IMR-90 (cell line): Measurements from ENCODE around the gene PDS5A. TPM values are rescaled to one million over a fixed set of nuclear protein-coding genes. Genes with fewer than 3 reads are reported as not detected.

ENCODE experiments used
- ATAC-seq: fragments of 200-7000 bp; cut with Tn5 transposase; 2 replicates; pipeline ENCODE4 v1.9.1; 2020; ENCODE audit warnings: low read depth, mild to moderate bottlenecking, moderate library complexity
- BruUV-seq: library from RNA; stranded (reverse); fragments of 400-500 nt; replicated peaks from 2 replicates; lab custom pipeline; 2021; lab: Mats Ljungman, UMichigan
- CTCF ChIA-PET: fragments of 300-600 bp; formaldehyde crosslinking; extraction: SDS; loops from one replicate; lab custom pipeline; 2021; ENCODE audit warnings: antibody characterized with exemption; lab: Yijun Ruan, JAX
- POLR2A ChIA-PET: fragments of 300-600 bp; sonication (Branson Sonifier 250); formaldehyde crosslinking; loops from one replicate; lab custom pipeline; 2022; ENCODE audit warnings: antibody characterized with exemption; ENCODE audit not compliant: unreplicated experiment; lab: Charles Lee
- DNase-seq: peaks from one replicate; pipeline ENCODE4 v3.0.0; 2013
- H2AFZ ChIP-seq: replicated peaks from 2 replicates; pipeline ENCODE3; 2013; ENCODE audit warnings: low read length, mild to moderate bottlenecking; ENCODE audit not compliant: poor library complexity
- H2AK5ac ChIP-seq: 2 replicates; pipeline ENCODE4 v1.6.1; 2013; ENCODE audit warnings: low read depth, low read length, inconsistent platforms
- H2AK9ac ChIP-seq: replicated peaks from 2 replicates; pipeline ENCODE3; 2013; ENCODE audit warnings: mild to moderate bottlenecking, low read depth, low read length, moderate library complexity; ENCODE audit not compliant: poor library complexity
- H2BK120ac ChIP-seq: 2 replicates; pipeline ENCODE4 v1.6.1; 2013; ENCODE audit warnings: low read depth, low read length, inconsistent platforms
- H2BK15ac ChIP-seq: 3 replicates; pipeline ENCODE4 v1.6.1; 2013; ENCODE audit warnings: low read depth, low read length, inconsistent platforms
- H2BK20ac ChIP-seq: 2 replicates; pipeline ENCODE4 v1.6.1; 2013; ENCODE audit warnings: low read depth, mild to moderate bottlenecking, inconsistent platforms, low read length, moderate library complexity
- H2BK5ac ChIP-seq: 2 replicates; pipeline ENCODE4 v1.6.1; 2013; ENCODE audit warnings: mild to moderate bottlenecking, low read depth, low read length, inconsistent platforms; ENCODE audit not compliant: poor library complexity, severe bottlenecking
- H3K14ac ChIP-seq: replicated peaks from 2 replicates; pipeline ENCODE4 v1.6.1; 2013; ENCODE audit warnings: low read depth, low read length, inconsistent platforms
- H3K18ac ChIP-seq: 2 replicates; pipeline ENCODE4 v1.6.1; 2013; ENCODE audit warnings: low read depth, low read length, control low read depth
- H3K23ac ChIP-seq: 2 replicates; pipeline ENCODE4 v1.6.1; 2013; ENCODE audit warnings: low read depth, low read length, inconsistent platforms
- H3K27ac ChIP-seq: 2 replicates; pipeline ENCODE4 v1.5.1; 2013; ENCODE audit warnings: mild to moderate bottlenecking, control low read depth, low read length; ENCODE audit not compliant: insufficient read depth
- H3K27me3 ChIP-seq: 2 replicates; pipeline ENCODE4 v1.6.1; 2013; ENCODE audit warnings: low read length; ENCODE audit not compliant: control insufficient read depth, insufficient read depth
- H3K36me3 ChIP-seq: 2 replicates; pipeline ENCODE4 v1.6.1; 2013; ENCODE audit warnings: low read length, mixed read lengths; ENCODE audit not compliant: control insufficient read depth, insufficient read depth
- H3K4ac ChIP-seq: 2 replicates; pipeline ENCODE4 v1.6.1; 2013; ENCODE audit warnings: low read depth, low read length, inconsistent platforms
- H3K4me1 ChIP-seq: 2 replicates; pipeline ENCODE4 v1.6.1; 2013; ENCODE audit warnings: low read length, mixed read lengths; ENCODE audit not compliant: control insufficient read depth, insufficient read depth
- H3K4me2 ChIP-seq: 2 replicates; pipeline ENCODE4 v1.6.1; 2013; ENCODE audit warnings: low read depth, mild to moderate bottlenecking, control low read depth, low read length, moderate library complexity
- H3K4me3 ChIP-seq: 2 replicates; pipeline ENCODE4 v1.5.1; 2013; ENCODE audit warnings: low read depth, mild to moderate bottlenecking, control low read depth, low read length, moderate library complexity; ENCODE audit not compliant: insufficient read depth
- H3K56ac ChIP-seq: 2 replicates; pipeline ENCODE4 v1.6.1; 2013; ENCODE audit warnings: low read length, inconsistent platforms; ENCODE audit not compliant: insufficient read depth; ENCODE audit errors: extremely low read depth
- H3K79me1 ChIP-seq, 2 experiments: 2 replicates each; pipeline ENCODE4 v1.6.1; 2013; ENCODE audit warnings: low read length in 2 of 2, inconsistent platforms in 1 of 2, low read depth in 1 of 2
- H3K9ac ChIP-seq: 2 replicates; pipeline ENCODE4 v1.6.1; 2013; ENCODE audit warnings: low read depth, low read length, control low read depth
- H3K9me1 ChIP-seq: 2 replicates; pipeline ENCODE4 v1.6.1; 2013; ENCODE audit warnings: low read length, inconsistent platforms; ENCODE audit not compliant: insufficient read depth
- H3K9me3 ChIP-seq: 2 replicates; pipeline ENCODE4 v1.6.1; 2013; ENCODE audit warnings: low read length; ENCODE audit not compliant: control insufficient read depth, insufficient read depth
- H4K20me1 ChIP-seq: 2 replicates; pipeline ENCODE4 v1.6.1; 2013; ENCODE audit warnings: low read length, inconsistent platforms; ENCODE audit not compliant: insufficient read depth
- H4K5ac ChIP-seq: 2 replicates; pipeline ENCODE4 v1.6.1; 2013; ENCODE audit warnings: mild to moderate bottlenecking, low read depth, low read length, control low read depth
- H4K8ac ChIP-seq, 2 experiments: 2 replicates each; pipeline ENCODE4 v1.6.1; 2013; ENCODE audit warnings: low read depth in 2 of 2, low read length in 2 of 2, control low read depth in 1 of 2, inconsistent platforms in 1 of 2
- H4K91ac ChIP-seq: 2 replicates; pipeline ENCODE4 v1.6.1; 2013; ENCODE audit warnings: low read depth, low read length, inconsistent platforms; ENCODE audit not compliant: insufficient read depth
- MAZ ChIP-seq: IDR thresholded peaks from 2 replicates; pipeline ENCODE4 v1.6.1; 2012; ENCODE audit warnings: low read depth, mild to moderate bottlenecking, low read length, improper control_type of control experiment, moderate library complexity, borderline replicate concordance
- WGBS, 2 experiments: methylation state at CpG; one replicate each; pipeline versions ENCODE4 v1.1.5 to v1.1.7; 2013; ENCODE audit warnings: missing lambda C conversion rate in 2 of 2; ENCODE audit not compliant: insufficient read length in 1 of 2; ENCODE audit errors: extremely low coverage in 2 of 2; 5-methylcytosine and 5-hydroxymethylcytosine counted together
- dilution Hi-C: fragments of 300-500 bp; cut with HindIII; formaldehyde crosslinking; loops from one replicate; pipeline ENCODE4 v1.14.3; 2018; ENCODE audit warnings: low sequenced_read_pairs; ENCODE audit not compliant: unreplicated experiment
- in situ Hi-C: fragments of 300-500 bp; cut with MboI; formaldehyde crosslinking; loops from 3 replicates; pipeline ENCODE4 v1.14.3; 2019; ENCODE audit warnings: low sequenced_read_pairs, inconsistent platforms, mixed read lengths
- intact Hi-C: fragments of 100-400 bp; cut with micrococcal nuclease; formaldehyde crosslinking; loops from 2 replicates; pipeline ENCODE4 v1.10.0; 2022
- polyA plus RNA-seq, 3 experiments: library from polyadenylated mRNA; depleted of rRNA; stranded (reverse); fragments of >200 nt; gene quantifications; 2 replicates each; pipeline ENCODE4 v1.2.3, GENCODE V29; 2012; ENCODE audit warnings: low replicate concordance in 1 of 3
- total RNA-seq: library from RNA; depleted of rRNA; stranded (reverse); fragments of >200 nt; gene quantifications from 2 replicates; pipeline ENCODE4 v1.2.3, GENCODE V29; 2012

The PDS5A gene
- total and polyA plus RNA-seq, 2 of the 4 experiments (the other 2 are of a cell fraction) = 16.3 to 33.5 TPM

DNA sequence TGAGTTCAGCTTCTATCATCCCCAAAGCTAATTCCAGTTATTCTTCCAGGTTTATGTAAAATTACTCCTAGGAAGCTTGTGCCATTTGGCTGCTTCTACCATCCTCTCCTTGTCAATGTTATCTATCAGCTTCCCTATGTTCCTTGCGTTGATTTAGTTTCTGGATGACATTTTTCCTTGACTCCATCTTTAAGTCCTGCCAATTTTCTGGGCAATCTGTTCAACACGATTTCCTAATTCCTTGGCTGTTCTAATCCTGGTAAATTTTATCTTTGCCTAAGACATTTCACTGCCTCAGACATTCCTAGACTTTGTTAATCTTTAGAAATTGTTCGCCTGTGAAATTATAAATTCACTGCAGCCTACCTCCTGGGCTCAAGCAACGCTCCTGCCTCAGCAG lies 125.1 kb downstream of the PDS5A start:
- Histone ChIP-seq H3K56ac (no peak overlapping the region), H3K36me3 (peaks cover 12% of the 10 kb centered on the region; the same call in 1 of the 2 replicates), H2BK5ac (no peak overlapping the region), H2BK120ac (no peak overlapping the region), H3K4me3 (no peak overlapping the region), H3K14ac (no peak overlapping the region), H2AFZ (no peak overlapping the region), H2BK15ac (no peak overlapping the region), H3K4me2 (no peak overlapping the region), H2AK9ac (no peak overlapping the region), H3K27ac (no peak overlapping the region), H4K8ac (no peak overlapping the region), H4K5ac (no peak overlapping the region), H3K18ac (no peak overlapping the region), H3K4me1 (no peaks in the 10 kb centered on the region), H3K27me3 (no peaks in the 10 kb centered on the region), H2BK20ac (no peak overlapping the region), H3K79me1 (peaks cover 9 to 11% of the 10 kb centered on the region in 2 experiments; a peak in 3 of 4 replicates), H3K9ac (no peak overlapping the region), H3K9me1 (0 out of 2 replicates have a peak, but pooled peaks cover 3% of the 10 kb centered on the region), H3K9me3 (peaks cover 4% of the 10 kb centered on the region), H3K23ac (no peak overlapping the region), H3K4ac (no peak overlapping the region), H2AK5ac (no peak overlapping the region), H4K91ac (no peak overlapping the region), H4K20me1 (no peaks in the 10 kb centered on the region)
- intact Hi-C loops (no loop called here), dilution Hi-C loops (no loop called here), in situ Hi-C loops (no loop called here)
- no peak for TF ChIP-seq MAZ
- no peak for ATAC-seq
- 83% methylated on average over 2 of the region's 4 CpGs; no CpG with 5 or more reads in 1 of the 2 experiments for WGBS, 2 experiments
- DNase-seq = no peak
- ChIA-PET CTCF (no interaction called here), POLR2A (no interaction called here)
- no TSS peak for BruUV-seq
